ENCODE data around the gene RARS2.

DNA sequence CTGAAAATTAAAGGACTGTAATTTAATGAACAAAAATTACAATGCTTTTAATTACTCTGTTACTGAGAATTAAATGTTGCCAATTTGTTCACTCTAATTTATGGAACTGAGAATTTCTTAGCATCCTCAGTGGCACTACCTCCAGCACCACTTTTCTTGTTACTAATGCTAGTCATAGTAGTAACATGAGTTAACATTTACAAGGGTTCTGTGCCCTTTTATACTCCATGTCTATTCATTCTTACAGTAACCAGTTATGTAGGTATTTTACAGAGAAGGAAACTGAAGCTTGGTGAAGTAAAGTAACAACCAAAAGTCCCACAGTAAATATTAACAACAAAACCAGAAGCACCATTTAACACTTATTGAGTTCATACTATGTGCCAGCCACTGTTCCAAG lies 34.3 kb downstream of the RARS2 start:
- no peak for TF ChIP-seq CTCF (IDR thresholded peaks at IDR 0.05)
- no peak for TF ChIP-seq POLR2A (IDR thresholded peaks at IDR 0.05)

Data from thyroid gland (tissue), 4 donors.